GM13976 (cell line): ENCODE measurements around the gene BCAS3.

Experiments
- DNase-seq: peaks from one replicate; pipeline ENCODE4 v3.0.0; 2012; ENCODE audit warnings: low spot score
- in situ Hi-C: fragments of 300-500 bp; cut with MboI; formaldehyde crosslinking; loops from one replicate; pipeline ENCODE4 v1.12.0; 2022; ENCODE audit warnings: low sequenced_read_pairs, mixed read lengths, inconsistent platforms; ENCODE audit not compliant: unreplicated experiment
- TF ChIP-seq, protein P1 (sequence below): IDR thresholded peaks from 2 replicates; pipeline ENCODE4 v1.5.1; 2012; ENCODE audit warnings: borderline replicate concordance, mild to moderate bottlenecking; ENCODE audit not compliant: insufficient read depth; ENCODE audit errors: extremely low read depth, missing control alignments, control extremely low read depth

The BCAS3 gene

DNA sequence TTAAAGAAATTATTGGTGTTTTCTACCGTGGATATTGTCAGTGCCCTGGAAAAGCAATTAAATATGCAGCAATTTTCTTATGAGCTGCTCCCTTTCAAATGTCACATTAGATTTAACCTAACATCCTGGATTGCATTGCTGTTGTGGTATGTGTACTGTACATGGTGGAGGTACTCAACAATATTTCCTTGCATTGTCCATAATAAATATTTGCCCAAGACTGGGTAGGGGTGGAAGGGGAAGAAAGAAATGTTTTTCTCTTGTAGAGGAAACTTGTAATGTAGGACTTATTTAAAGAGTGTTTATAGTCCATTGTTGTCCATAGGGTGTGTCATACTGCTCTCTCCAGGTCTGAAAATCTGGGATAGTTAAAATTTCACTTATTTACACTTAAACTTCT, 375.8 kb downstream of the BCAS3 start:
- DNase-seq = no peak
- in situ Hi-C loops = no loop called here
- TF ChIP-seq, protein P1, sequence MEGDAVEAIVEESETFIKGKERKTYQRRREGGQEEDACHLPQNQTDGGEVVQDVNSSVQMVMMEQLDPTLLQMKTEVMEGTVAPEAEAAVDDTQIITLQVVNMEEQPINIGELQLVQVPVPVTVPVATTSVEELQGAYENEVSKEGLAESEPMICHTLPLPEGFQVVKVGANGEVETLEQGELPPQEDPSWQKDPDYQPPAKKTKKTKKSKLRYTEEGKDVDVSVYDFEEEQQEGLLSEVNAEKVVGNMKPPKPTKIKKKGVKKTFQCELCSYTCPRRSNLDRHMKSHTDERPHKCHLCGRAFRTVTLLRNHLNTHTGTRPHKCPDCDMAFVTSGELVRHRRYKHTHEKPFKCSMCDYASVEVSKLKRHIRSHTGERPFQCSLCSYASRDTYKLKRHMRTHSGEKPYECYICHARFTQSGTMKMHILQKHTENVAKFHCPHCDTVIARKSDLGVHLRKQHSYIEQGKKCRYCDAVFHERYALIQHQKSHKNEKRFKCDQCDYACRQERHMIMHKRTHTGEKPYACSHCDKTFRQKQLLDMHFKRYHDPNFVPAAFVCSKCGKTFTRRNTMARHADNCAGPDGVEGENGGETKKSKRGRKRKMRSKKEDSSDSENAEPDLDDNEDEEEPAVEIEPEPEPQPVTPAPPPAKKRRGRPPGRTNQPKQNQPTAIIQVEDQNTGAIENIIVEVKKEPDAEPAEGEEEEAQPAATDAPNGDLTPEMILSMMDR = no peak

DNA sequence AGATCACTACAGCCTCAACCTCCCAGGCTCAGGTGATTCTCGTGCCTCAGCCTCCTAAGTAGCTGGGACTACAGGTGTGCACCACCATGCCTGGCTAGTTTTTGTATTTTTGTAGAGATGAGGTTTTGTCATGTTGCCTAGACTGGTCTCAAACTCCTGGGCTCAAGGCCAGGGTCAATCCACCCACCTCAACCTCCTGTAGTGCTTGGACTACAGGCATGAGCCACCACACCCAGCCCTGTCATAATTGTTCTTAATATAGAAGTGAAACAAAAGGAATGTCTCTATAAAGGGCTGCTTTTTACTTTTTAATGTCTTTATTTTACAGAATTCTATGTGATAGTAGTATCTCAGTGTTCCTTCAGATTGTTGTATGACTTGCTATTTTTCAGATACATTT, 376.8 kb downstream of the BCAS3 start:
- in situ Hi-C loops = no loop called here
- TF ChIP-seq, protein P1 = no peak
- no peak for DNase-seq

DNA sequence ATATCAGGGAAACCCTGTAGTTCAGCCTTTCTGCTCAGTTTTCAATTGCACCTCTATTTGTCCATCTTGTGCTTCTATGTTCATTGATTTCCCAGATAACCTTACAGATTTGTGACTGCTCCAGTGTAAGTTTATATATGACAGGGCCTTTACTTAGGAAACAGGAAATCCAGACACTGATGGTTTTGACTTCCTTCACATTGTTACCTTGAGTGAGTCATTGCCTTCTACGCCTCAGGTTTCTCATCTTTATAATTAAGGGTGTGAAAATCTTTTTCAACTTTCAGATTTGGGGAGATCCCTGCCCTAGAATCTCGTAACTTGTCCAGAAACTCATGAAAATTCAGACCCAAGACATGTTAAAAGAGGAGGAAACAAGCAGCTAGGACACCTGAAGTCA, 379.6 kb downstream of the BCAS3 start:
- DNase-seq = no peak
- TF ChIP-seq, protein P1 = no peak
- in situ Hi-C loops = no loop called here

DNA sequence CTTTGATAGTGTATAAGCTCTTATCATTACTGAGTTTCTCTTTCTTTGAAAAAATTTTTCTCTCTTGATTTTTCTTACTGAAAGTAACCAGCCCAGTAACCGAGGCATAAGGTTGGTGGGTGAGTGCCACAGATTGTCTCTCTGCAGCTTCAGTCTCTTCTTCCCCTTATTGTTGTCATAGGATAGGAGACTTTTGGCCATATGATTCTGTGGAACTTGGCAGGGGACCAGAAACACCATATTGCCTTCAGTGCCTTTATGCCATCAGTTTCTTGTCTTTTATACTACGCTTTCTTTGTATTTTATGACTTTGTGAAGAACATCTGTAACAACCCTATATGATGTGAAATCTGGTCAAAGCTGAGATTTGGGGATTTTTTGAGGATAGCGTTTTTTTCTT, 380.4 kb downstream of the BCAS3 start:
- in situ Hi-C loops = no loop called here
- DNase-seq = no peak
- TF ChIP-seq, protein P1 = no peak

DNA sequence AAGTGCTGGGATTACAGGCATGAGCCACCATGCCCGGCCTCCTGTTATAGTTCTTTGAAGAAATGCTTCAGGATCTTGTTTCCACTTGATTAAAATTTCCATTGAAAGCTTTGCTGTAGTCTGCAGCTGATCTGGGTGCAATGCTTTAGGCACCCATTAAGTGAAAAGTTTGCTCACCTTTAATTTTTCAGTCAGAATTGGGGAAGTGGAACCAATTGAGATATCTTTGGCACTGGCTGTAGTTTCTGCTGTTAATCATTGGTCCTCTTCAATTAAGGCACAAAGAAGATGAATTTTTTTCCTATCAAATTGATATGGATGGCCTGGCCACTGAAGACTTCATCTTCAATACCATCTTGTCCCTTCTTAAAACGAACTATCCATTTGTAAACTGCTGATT, 385.9 kb downstream of the BCAS3 start:
- TF ChIP-seq, protein P1 = no peak
- in situ Hi-C loops = no loop called here

DNA sequence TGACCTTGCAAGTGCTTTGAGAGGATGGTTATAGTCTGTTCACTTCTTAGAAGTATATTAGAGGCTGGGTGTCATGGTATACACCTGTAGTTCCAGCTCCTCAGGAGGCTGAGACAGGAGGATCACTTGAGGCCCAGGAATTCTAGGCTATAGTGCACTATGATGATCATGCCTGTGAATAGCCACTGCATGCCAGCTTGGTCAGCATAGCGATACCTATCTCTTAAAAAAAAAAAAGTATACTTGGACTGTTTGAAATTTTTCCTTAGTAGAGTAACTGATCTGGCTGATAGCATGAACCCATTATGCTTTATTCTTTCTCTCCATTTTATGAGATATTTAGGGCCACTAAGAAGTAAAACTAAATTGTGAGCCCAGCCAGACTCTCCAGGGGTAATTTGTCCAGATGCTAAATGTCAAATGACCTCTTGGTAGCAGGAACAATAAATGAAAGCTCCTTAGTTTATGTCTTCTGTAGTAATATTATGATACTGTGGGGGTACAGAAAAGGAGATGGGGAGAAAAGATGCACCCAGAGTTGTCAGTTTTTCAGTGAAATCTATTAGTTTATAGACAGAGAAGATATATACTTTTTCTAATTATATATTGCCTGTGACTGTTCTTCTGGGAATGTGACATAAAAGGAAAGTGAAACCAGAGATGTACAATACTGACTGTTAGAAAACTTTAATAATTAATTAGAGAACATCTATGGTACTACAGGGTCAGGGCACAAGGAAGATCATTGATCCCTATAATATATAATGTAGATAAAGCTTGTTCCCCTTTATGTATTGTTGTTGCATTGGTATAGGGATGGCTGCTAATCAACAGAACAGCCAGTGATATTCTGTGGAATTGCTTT, 386.7 kb downstream of the BCAS3 start:
- in situ Hi-C loops = no loop called here
- TF ChIP-seq, protein P1 = no peak
- no peak for DNase-seq

More for the DNA sequence above, 385.9 kb downstream of the BCAS3 start:
- no peak for DNase-seq
